ENCODE data around the gene CADM1.

DNA sequence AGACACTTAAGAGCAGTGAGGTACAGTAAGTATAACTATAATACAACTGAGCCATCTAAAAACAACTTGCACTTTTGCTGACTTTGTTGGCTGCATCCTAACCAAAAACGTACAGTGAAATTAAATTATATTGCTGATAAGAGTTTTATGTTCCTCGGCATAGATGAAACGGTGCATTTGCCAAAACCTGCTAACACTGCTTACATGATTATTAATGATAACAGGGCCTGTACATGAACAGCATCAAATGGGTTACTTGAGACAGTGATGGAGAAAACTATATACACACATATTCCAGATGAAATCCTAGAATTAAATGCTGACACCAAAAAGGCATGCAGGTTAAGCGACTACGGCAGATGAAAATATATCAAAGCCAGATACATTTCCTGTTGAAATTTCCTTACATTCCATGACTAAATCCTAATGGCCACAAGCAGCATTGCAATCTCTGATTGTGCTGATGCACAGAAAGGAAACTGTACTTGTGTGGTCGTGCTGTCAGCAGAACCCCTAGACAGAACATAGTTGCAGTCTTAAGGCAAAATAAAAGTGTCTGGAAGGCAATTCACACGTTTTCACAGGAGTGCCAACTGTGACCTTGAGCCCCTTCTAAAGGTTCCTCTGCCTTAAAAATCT, 143.9 kb downstream of the CADM1 start:
- TF ChIP-seq, protein P1, sequence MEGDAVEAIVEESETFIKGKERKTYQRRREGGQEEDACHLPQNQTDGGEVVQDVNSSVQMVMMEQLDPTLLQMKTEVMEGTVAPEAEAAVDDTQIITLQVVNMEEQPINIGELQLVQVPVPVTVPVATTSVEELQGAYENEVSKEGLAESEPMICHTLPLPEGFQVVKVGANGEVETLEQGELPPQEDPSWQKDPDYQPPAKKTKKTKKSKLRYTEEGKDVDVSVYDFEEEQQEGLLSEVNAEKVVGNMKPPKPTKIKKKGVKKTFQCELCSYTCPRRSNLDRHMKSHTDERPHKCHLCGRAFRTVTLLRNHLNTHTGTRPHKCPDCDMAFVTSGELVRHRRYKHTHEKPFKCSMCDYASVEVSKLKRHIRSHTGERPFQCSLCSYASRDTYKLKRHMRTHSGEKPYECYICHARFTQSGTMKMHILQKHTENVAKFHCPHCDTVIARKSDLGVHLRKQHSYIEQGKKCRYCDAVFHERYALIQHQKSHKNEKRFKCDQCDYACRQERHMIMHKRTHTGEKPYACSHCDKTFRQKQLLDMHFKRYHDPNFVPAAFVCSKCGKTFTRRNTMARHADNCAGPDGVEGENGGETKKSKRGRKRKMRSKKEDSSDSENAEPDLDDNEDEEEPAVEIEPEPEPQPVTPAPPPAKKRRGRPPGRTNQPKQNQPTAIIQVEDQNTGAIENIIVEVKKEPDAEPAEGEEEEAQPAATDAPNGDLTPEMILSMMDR (IDR thresholded peaks at IDR 0.05; ENCODE audit: low read depth, low read length, missing input control) = no peak
- TF ChIP-seq, protein P2, sequence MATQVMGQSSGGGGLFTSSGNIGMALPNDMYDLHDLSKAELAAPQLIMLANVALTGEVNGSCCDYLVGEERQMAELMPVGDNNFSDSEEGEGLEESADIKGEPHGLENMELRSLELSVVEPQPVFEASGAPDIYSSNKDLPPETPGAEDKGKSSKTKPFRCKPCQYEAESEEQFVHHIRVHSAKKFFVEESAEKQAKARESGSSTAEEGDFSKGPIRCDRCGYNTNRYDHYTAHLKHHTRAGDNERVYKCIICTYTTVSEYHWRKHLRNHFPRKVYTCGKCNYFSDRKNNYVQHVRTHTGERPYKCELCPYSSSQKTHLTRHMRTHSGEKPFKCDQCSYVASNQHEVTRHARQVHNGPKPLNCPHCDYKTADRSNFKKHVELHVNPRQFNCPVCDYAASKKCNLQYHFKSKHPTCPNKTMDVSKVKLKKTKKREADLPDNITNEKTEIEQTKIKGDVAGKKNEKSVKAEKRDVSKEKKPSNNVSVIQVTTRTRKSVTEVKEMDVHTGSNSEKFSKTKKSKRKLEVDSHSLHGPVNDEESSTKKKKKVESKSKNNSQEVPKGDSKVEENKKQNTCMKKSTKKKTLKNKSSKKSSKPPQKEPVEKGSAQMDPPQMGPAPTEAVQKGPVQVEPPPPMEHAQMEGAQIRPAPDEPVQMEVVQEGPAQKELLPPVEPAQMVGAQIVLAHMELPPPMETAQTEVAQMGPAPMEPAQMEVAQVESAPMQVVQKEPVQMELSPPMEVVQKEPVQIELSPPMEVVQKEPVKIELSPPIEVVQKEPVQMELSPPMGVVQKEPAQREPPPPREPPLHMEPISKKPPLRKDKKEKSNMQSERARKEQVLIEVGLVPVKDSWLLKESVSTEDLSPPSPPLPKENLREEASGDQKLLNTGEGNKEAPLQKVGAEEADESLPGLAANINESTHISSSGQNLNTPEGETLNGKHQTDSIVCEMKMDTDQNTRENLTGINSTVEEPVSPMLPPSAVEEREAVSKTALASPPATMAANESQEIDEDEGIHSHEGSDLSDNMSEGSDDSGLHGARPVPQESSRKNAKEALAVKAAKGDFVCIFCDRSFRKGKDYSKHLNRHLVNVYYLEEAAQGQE (IDR thresholded peaks at IDR 0.05) = no peak
- TF ChIP-seq, protein P3, sequence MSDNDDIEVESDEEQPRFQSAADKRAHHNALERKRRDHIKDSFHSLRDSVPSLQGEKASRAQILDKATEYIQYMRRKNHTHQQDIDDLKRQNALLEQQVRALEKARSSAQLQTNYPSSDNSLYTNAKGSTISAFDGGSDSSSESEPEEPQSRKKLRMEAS (IDR thresholded peaks at IDR 0.05) = no peak
- TF ChIP-seq RAD21 (IDR thresholded peaks at IDR 0.05) (no peak), GABPA (IDR thresholded peaks at IDR 0.05 in 1 of 2, conservative IDR thresholded peaks at IDR 0.05 in 1 of 2) (no peak), NR2F2 (IDR thresholded peaks at IDR 0.05) (no peak), YY1 (IDR thresholded peaks at IDR 0.05) (no peak), ZBTB33 (IDR thresholded peaks at IDR 0.05) (no peak), JUND (IDR thresholded peaks at IDR 0.05) (no peak), EGR1 (IDR thresholded peaks at IDR 0.05; ENCODE audit: low read depth in 2 of 2) (no peak)
- TF ChIP-seq, protein P4, sequence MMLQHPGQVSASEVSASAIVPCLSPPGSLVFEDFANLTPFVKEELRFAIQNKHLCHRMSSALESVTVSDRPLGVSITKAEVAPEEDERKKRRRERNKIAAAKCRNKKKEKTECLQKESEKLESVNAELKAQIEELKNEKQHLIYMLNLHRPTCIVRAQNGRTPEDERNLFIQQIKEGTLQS (IDR thresholded peaks at IDR 0.05) = no peak

All from liver (tissue), 3 donors.